ENCODE data around the gene SERINC3.

GRCh38 chr20:44449864-44450263, 72.0 kb downstream of the SERINC3 start:
- TF ChIP-seq CTCF (IDR thresholded peaks at IDR 0.05) (no peak), POLR2A (IDR thresholded peaks at IDR 0.05) (no peak)
